ENCODE results near the gene NBPF14. TPM values are rescaled to one million over a fixed set of nuclear protein-coding genes. Genes with fewer than 3 reads are reported as not detected.
"Not testable (repeated sequence)": the region's sequence is repeated elsewhere in the genome, so short reads cannot be mapped to it uniquely, and the experiment has no call there.

The NBPF14 gene
- total RNA-seq, result 10 to 100 TPM; 20.5 to 61.3 (median 36.0) TPM

GRCh38 chr1:148595911-148596310, at the start of gene NBPF14:
Gene NBPF14, minus strand, starts transcription at chr1:148596011. Its CDS starts 294 bp downstream, at chr1:148595717.
- no CpG with 5 or more reads among the region's 5 CpGs for WGBS, 2 donors
- H3K36me3 ChIP-seq; DNase-seq; H3K4me1 ChIP-seq; H3K4me3 ChIP-seq (replicated peaks in 1 of 3); H3K27ac ChIP-seq; H3K27me3 ChIP-seq; H3K9me3 ChIP-seq; intact Hi-C loops (cut with DNase I): not testable (repeated sequence)

DNA sequence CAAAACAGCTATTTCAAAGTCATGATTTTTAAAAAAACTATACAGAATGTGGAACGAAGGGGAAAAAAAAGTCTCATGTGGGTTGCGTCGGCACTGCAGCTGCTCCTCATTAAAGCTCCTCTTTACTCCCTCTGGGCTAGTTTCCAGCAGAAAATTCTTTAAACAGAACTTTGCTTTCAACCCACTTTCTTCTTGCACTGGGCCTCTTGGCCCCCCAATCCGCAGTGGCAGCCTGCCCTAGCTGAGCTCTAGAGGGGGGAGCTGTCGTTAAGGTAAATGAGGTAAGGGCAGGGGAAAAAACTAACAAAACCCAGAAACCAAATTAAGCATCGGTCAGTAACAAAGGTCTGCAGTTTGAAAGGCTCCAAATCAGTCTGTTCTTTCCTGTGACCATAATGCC, 29.6 kb upstream of the NBPF14 start:
- H3K4me3 ChIP-seq (replicated peaks in 1 of 3); H3K9me3 ChIP-seq; H3K27me3 ChIP-seq; intact Hi-C loops (cut with DNase I); H3K27ac ChIP-seq; H3K36me3 ChIP-seq; H3K4me1 ChIP-seq: not testable (repeated sequence)
- DNase-seq, result peak; percentile 20 to 47
- WGBS, 2 donors, result 0 to 8% methylated on average over 2 to 4 of the region's 6 CpGs

DNA sequence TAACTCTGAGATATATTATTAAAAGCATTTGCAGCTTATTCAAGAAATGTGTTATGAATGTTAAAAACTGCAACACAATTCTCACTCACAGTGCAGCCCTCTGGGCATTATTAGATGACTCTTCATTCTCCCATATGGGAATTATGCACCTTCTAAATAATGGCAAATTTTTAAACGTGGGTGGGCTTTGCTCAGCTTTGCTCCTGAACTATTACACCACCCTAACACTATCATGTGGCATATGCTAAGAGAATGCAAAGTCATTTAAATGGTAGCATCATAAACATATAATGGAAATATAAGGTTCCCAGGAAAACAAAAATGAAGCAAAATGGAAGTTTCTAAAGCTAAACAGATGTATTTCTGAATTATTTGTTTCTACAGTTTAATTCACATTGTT, 22.4 kb upstream of the NBPF14 start:
- H3K9me3 ChIP-seq; H3K4me1 ChIP-seq; H3K27ac ChIP-seq; DNase-seq; H3K4me3 ChIP-seq (replicated peaks in 1 of 3); H3K27me3 ChIP-seq; intact Hi-C loops (cut with DNase I); H3K36me3 ChIP-seq: not testable (repeated sequence)
- no CpG with 5 or more reads among the region's 1 CpG for WGBS, 2 donors

DNA sequence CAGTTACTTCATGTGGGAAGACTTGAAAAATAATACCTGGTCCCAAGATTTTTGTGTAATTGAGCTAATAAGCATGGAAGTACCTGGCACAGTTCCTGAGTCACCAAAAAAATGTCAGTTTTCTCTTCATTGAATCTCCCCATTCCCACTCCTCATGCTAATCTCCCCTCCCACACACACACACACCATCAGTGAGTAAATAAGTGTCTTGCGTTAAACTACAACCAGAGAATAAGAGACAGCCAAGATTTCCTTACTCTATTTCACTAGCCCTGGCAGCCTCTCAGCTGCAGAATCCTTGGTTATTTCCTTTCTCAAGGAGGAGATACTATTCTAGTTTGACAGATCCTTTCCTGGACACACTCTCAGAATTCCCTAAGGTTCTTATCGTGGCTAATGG, 9.5 kb upstream of the NBPF14 start:
- H3K27ac ChIP-seq, result not testable (repeated sequence)
- DNase-seq, result peak; percentile 5 to 17

GRCh38 chr1:148595360-148595759, 451 bp downstream of the NBPF14 start:
- H3K27ac ChIP-seq; H3K27me3 ChIP-seq; intact Hi-C loops (cut with DNase I); H3K4me3 ChIP-seq (replicated peaks in 1 of 3); H3K9me3 ChIP-seq; H3K36me3 ChIP-seq; H3K4me1 ChIP-seq: not testable (repeated sequence)
- peak; percentile 4 for DNase-seq
- WGBS, 2 donors, result 14 to 18% methylated on average over 1 to 3 of the region's 5 CpGs

More for the DNA sequence above, 9.5 kb upstream of the NBPF14 start:
- 18 to 40% methylated on average over 1 of the region's 2 CpGs for WGBS, 2 donors
- H3K4me3 ChIP-seq (replicated peaks in 1 of 3); intact Hi-C loops (cut with DNase I); H3K4me1 ChIP-seq; H3K9me3 ChIP-seq; H3K27me3 ChIP-seq; H3K36me3 ChIP-seq: not testable (repeated sequence)

DNA sequence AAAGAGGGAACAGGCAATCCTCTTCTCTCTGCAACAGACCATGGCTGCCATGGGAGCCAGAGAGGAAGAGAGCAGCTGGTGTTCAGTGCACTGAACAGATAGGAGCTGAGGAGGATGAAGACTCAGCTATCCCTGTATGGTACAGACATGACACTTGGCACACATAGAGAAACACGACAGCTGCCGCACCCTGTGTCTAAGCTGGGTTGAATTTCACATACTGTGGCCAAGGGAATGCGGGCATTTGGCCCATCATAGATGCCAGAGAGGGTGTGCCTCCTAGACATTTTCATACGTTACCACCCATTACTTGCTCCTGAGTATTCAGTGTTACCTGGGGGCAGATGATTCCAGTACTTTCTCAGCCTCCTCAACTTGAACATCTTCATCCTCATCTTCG, 4.7 kb downstream of the NBPF14 start:
- H3K4me3 ChIP-seq (replicated peaks in 1 of 3); H3K9me3 ChIP-seq; DNase-seq; H3K36me3 ChIP-seq; H3K27me3 ChIP-seq; H3K27ac ChIP-seq; intact Hi-C loops (cut with DNase I); H3K4me1 ChIP-seq: not testable (repeated sequence)
- no CpG with 5 or more reads among the region's 5 CpGs for WGBS, 2 donors

DNA sequence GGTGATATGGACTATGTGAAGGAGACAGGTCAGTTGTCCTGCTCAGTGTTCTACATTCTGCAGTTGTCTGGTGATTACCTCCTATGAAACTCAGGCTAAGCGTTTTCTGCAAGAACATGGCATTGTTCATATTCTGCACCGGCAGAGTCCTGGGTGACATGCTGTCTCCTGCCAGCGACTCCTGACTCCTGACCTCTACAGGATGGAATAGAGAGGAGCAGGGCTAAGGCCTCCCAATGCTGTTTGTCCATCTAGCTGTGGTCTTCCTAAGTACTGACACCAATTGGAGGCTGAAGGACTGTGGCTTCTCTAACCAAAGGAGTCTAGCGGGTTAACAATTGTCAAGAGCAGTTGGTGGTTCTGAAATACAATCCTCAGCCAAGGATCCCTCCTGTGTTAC, 63.7 kb downstream of the NBPF14 start:
- H3K27ac ChIP-seq; H3K36me3 ChIP-seq; H3K4me1 ChIP-seq; H3K27me3 ChIP-seq; H3K9me3 ChIP-seq; DNase-seq; intact Hi-C loops (cut with DNase I); H3K4me3 ChIP-seq (replicated peaks in 1 of 3): not testable (repeated sequence)
- 94% methylated on average over 2 of the region's 4 CpGs; no CpG with 5 or more reads in 1 of the 2 donors for WGBS, 2 donors

GRCh38 chr1:148529101-148529567, 66.7 kb downstream of the NBPF14 start:
- H3K27me3 ChIP-seq; H3K36me3 ChIP-seq; intact Hi-C loops (cut with DNase I); H3K4me1 ChIP-seq; H3K4me3 ChIP-seq (replicated peaks in 1 of 3); H3K9me3 ChIP-seq: not testable (repeated sequence)
- peak; percentile 20 to 36 for DNase-seq
- 8 to 9% methylated on average over 10 of the region's 25 CpGs for WGBS, 2 donors
- H3K27ac ChIP-seq, result peak overlapping the region in 1 of 3 donors; percentile 30

DNA sequence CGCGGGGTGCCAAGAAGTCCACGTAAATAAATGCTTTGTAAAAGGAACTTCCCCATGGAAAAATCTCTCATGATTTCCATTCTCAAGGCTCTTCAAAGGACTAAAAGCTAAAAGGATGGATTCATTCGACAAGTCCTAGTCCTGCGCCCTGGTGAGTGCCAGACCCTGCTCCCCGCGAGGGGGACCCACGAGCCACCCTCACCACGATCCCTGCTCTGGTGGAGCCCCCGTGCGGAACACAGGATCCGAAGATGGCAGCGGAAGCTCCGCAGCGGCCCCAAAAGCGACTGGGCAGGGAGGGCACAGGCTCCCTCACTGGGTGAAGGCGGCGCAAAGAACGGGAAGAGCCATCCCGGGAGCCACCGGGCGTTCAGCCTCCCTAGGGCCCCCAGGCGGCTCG, 67.2 kb downstream of the NBPF14 start:
- H3K27ac ChIP-seq; DNase-seq; H3K9me3 ChIP-seq; H3K27me3 ChIP-seq; H3K4me1 ChIP-seq; intact Hi-C loops (cut with DNase I); H3K4me3 ChIP-seq (replicated peaks in 1 of 3); H3K36me3 ChIP-seq: not testable (repeated sequence)
- TF ChIP-seq, protein P1, sequence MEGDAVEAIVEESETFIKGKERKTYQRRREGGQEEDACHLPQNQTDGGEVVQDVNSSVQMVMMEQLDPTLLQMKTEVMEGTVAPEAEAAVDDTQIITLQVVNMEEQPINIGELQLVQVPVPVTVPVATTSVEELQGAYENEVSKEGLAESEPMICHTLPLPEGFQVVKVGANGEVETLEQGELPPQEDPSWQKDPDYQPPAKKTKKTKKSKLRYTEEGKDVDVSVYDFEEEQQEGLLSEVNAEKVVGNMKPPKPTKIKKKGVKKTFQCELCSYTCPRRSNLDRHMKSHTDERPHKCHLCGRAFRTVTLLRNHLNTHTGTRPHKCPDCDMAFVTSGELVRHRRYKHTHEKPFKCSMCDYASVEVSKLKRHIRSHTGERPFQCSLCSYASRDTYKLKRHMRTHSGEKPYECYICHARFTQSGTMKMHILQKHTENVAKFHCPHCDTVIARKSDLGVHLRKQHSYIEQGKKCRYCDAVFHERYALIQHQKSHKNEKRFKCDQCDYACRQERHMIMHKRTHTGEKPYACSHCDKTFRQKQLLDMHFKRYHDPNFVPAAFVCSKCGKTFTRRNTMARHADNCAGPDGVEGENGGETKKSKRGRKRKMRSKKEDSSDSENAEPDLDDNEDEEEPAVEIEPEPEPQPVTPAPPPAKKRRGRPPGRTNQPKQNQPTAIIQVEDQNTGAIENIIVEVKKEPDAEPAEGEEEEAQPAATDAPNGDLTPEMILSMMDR (IDR thresholded peaks at IDR 0.05), result peak in 1 of 6 experiments; percentile 16
- WGBS, 2 donors, result no CpG with 5 or more reads among the region's 24 CpGs

DNA sequence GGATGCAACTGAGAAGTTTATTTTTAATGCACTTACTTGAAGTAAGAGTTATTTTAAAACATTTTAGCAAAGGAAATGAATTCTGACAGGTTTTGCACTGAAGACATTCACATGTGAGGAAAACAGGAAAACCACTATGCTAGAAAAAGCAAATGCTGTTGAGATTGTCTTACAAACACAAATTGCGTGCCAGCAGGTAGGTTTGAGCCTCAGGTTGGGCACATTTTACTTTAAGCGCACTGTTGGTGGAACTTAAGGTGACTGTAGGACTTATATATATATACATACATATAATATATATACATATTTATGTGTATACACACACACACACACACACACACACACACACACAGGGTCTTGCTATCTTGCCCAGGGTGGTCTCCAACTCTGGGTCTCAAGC, 69.2 kb downstream of the NBPF14 start:
- H3K27ac ChIP-seq; H3K27me3 ChIP-seq; H3K4me3 ChIP-seq (replicated peaks in 1 of 3); H3K9me3 ChIP-seq; H3K4me1 ChIP-seq; H3K36me3 ChIP-seq; DNase-seq; intact Hi-C loops (cut with DNase I): not testable (repeated sequence)
- 76 to 86% methylated on average over 1 to 2 of the region's 2 CpGs for WGBS, 2 donors

DNA sequence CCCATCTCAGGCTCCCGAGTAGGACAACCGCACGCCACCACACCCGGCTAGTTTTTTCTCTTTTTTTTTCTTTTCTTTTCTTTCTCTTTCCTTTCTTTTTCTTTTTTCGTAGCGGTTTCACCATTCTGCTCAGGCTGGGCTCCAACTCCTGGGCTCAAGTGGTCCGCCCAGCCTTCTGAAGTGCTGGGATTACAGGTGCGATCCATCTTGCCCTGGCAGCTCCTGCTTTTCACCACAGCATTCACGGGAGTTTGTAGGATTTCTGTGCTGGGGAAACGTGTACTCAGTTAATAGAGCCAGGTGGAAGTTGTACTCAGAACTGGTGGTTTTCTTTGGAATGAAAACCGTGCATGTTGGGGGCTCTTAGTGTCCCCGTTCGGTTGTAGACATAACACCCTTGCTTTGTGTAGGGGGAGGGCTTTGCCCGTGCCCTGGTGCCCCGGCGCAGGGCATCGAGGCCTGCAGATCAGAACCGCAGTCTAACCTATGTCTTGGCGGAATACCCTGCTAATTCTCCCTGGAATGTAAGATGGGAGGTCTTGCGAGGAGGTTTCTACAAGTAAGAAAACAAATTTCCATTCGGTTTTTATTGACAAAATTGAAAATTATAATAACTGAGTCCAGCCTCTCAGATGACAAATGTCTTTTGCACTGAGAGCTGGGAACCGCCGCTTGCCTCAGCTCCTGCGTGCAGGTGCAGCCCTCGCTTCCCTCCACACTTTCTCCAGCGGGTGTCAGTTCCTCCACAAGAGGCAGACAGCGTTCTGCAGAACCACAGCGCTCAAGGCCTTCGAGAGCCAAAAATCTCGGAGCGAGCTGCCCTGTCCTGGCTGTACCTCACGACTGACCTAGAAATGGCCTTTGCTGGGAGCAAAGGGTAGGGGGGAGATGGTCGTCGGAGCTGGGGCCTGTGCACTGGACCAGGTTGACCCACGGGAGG, 72.3 kb downstream of the NBPF14 start:
- H3K36me3 ChIP-seq; H3K4me1 ChIP-seq; DNase-seq; H3K27ac ChIP-seq; intact Hi-C loops (cut with DNase I); H3K4me3 ChIP-seq (replicated peaks in 1 of 3); H3K27me3 ChIP-seq; H3K9me3 ChIP-seq: not testable (repeated sequence)
- WGBS, 2 donors, result 30 to 38% methylated on average over 9 to 15 of the region's 35 CpGs

Data from thyroid gland (tissue), 4 donors.